Activated B cell treated with CpG ODN at 0.5 μM for 24 hours (primary cell): Measurements from ENCODE around the gene HAUS3. TPM values are rescaled to one million over a fixed set of nuclear protein-coding genes. Genes with fewer than 3 reads are reported as not detected.

Experiments
- ATAC-seq: fragments of 200-7000 bp; cut with Tn5 transposase; one replicate; pipeline ENCODE4 v1.10.0; 2021; ENCODE audit warnings: low read depth, mild to moderate bottlenecking, moderate library complexity
- CTCF ChIA-PET: fragments of 350-600 bp; sonication (Branson Sonifier 250); formaldehyde crosslinking; loops from one replicate; lab custom pipeline; 2021; ENCODE audit warnings: antibody characterized with exemption; lab: Charles Lee
- POLR2A ChIA-PET: fragments of 350-600 bp; sonication (Branson Sonifier 250); formaldehyde crosslinking; loops from one replicate; lab custom pipeline; 2021; ENCODE audit warnings: antibody characterized with exemption; lab: Charles Lee
- DNase-seq: peaks from one replicate; pipeline ENCODE4 v3.0.0; 2022
- H3K27ac Mint-ChIP-seq: one replicate; pipeline ENCODE4 v1.8.0; 2020; ENCODE audit warnings: mixed read lengths
- H3K27me3 Mint-ChIP-seq: one replicate; pipeline ENCODE4 v1.8.0; 2021; ENCODE audit warnings: mixed read lengths
- H3K36me3 Mint-ChIP-seq: one replicate; pipeline ENCODE4 v1.8.0; 2021; ENCODE audit warnings: low read depth, mixed read lengths
- H3K4me1 Mint-ChIP-seq: one replicate; pipeline ENCODE4 v1.8.0; 2021; ENCODE audit warnings: mixed read lengths
- H3K4me3 Mint-ChIP-seq: one replicate; pipeline ENCODE4 v1.8.0; 2020; ENCODE audit warnings: mild to moderate bottlenecking, mixed read lengths
- H3K9me3 Mint-ChIP-seq: one replicate; pipeline ENCODE4 v1.8.0; 2020; ENCODE audit warnings: mixed read lengths
- intact Hi-C: fragments of 100-400 bp; cut with micrococcal nuclease; formaldehyde crosslinking; loops from one replicate; pipeline ENCODE4 v1.15.1; 2024
- total RNA-seq: library from RNA; stranded (reverse); gene quantifications from 2 replicates; pipeline ENCODE4 v1.2.3, GENCODE V29; 2022
- TF ChIP-seq, protein P1 (sequence below): fragments of 200-600 bp; IDR thresholded peaks from one replicate; pipeline ENCODE4 v1.8.0; 2022; ENCODE audit warnings: antibody characterized with exemption, mild to moderate bottlenecking

HAUS3 gene
- total RNA-seq, 1 donor from 2014 or later, result 17.9 TPM

DNA sequence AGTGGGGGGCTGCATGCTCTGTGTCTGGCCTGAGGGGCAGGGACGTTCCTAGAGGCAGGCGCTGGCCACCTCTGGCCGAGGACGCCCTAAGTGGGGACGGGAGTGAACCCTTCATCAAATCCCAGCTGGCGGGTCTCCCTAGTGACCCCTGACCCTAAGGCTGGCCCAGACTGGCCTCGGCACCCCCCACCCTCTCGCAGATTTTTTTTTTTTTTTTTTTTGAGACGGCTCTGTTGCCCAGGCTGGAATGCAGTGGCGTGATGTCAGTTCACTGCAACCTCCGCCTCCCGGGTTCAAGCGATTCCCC, 21.0 kb upstream of the HAUS3 start:
- Mint-ChIP-seq H3K27me3 (no peaks in the 10 kb centered on the region), H3K4me1 (peaks cover 16% of the 10 kb centered on the region), H3K9me3 (no peaks in the 10 kb centered on the region), H3K27ac (peak overlapping the region; percentile 85), H3K36me3 (peaks cover 2% of the 10 kb centered on the region), H3K4me3 (peak overlapping the region; percentile 78)
- intact Hi-C loops, result loop anchor here (1.0 to 5.0 kb wide), 11 partner anchors 19 to 811 kb away; partner anchors contain the start of genes FAM193A, GRK4, HAUS3 and HTT
- CTCF ChIA-PET, result no interaction called here
- POLR2A ChIA-PET, result interaction anchor here (0.7 to 2.7 kb wide), 10 partner anchors 19 to 235 kb away, joined by 4 to 36 read pairs (median 11); partner anchors contain the start of genes HAUS3 and POLN
- TF ChIP-seq, protein P1, sequence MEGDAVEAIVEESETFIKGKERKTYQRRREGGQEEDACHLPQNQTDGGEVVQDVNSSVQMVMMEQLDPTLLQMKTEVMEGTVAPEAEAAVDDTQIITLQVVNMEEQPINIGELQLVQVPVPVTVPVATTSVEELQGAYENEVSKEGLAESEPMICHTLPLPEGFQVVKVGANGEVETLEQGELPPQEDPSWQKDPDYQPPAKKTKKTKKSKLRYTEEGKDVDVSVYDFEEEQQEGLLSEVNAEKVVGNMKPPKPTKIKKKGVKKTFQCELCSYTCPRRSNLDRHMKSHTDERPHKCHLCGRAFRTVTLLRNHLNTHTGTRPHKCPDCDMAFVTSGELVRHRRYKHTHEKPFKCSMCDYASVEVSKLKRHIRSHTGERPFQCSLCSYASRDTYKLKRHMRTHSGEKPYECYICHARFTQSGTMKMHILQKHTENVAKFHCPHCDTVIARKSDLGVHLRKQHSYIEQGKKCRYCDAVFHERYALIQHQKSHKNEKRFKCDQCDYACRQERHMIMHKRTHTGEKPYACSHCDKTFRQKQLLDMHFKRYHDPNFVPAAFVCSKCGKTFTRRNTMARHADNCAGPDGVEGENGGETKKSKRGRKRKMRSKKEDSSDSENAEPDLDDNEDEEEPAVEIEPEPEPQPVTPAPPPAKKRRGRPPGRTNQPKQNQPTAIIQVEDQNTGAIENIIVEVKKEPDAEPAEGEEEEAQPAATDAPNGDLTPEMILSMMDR, result no peak
- DNase-seq (no peak), ATAC-seq (no peak)

DNA sequence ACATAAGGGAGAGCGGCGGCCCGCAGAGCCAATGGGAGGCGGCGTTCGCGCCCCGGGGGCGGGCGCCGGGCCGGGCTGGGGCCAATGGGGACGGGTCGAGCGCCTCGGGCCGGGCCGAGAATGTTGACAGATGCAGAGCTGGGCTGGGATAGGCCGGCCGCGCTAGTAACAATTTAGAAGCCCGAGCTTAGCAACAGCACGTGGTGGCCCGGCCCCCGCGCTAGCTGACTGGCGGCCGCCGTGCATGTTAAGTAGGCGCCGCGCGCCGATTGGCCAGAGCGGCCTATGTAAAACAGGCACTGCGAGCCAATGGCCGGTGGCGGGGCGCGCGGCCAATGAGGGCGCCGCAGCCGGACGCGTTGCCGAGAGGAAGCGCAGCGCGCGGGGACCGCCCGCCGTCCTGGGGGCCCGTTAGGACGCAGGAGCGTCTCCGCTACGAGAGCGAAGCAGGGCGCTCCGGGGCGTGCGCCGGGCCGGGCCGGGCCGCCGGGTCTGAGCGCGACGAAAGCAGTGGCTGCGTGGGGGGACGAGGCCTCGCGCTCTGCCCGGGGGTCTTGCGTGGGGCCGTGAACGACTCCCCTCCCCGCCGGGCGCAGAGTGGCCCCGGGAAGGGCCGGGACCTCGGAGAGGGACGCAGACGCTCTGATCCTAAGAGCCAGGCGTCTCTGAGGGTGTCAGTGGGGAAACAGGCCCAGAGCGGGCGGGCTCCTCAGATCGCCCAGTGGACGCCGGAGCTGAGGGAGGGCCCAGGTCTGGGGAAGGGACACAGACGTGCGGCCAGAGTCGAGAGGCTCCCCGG, 20.4 kb upstream of the HAUS3 start:
- ATAC-seq (peak; percentile 89), DNase-seq (peak; percentile 95)
- Mint-ChIP-seq H3K4me3 (peak overlapping the region; percentile 78), H3K9me3 (no peaks in the 10 kb centered on the region), H3K36me3 (peaks cover 5% of the 10 kb centered on the region), H3K27me3 (no peaks in the 10 kb centered on the region), H3K4me1 (peaks cover 18% of the 10 kb centered on the region), H3K27ac (peak overlapping the region; percentile 85)
- TF ChIP-seq, protein P1, result no peak
- POLR2A ChIA-PET, result interaction anchor here (0.6 to 2.7 kb wide), 21 partner anchors 11 to 550 kb away, joined by 3 to 36 read pairs (median 6); partner anchors contain the start of genes CFAP99, HAUS3, NELFA and POLN
- intact Hi-C loops, result loop anchor here (1.0 to 5.0 kb wide), 11 partner anchors 20 to 812 kb away; partner anchors contain the start of genes FAM193A, GRK4, HAUS3 and HTT
- CTCF ChIA-PET, result interaction anchor here (0.9 kb wide), 1 partner anchor 206 kb away, joined by 3 read pairs; no protein-coding TSS in a partner anchor

DNA sequence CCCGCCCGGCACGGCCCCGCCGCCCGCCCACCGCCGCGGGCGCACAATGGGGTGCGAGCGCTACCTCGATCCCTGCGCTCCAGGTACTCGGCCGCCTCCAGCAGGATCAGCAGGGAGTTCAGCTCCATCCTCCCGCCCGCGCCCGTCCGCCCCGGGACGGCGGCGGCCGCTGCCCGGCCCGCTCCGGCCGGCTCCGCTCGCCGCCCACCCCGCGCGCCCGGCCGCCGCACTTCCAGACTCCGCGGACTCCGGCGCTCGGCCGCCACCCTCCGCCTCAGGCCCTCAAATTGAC, 19.9 kb upstream of the HAUS3 start, which contains the start of gene MXD4:
MXD4 (minus strand) TSS at position 257 of the 292 bp plus-strand sequence; CDS start at position 128, 129 bp downstream.
- Mint-ChIP-seq H3K27me3 (no peaks in the 10 kb centered on the region), H3K36me3 (peaks cover 8% of the 10 kb centered on the region), H3K4me3 (peak within 1 kb of the TSS; percentile 78), H3K4me1 (peaks cover 23% of the 10 kb centered on the region), H3K27ac (peak within 1 kb of the TSS; percentile 85), H3K9me3 (no peaks in the 10 kb centered on the region)
- TF ChIP-seq, protein P1, result no peak
- intact Hi-C loops, result loop anchor here (1.0 to 5.0 kb wide), 11 partner anchors 19 to 813 kb away; partner anchors contain the start of genes FAM193A, GRK4, HAUS3 and HTT
- POLR2A ChIA-PET, result interaction anchor here (0.6 to 2.7 kb wide), 18 partner anchors 11 to 550 kb away, joined by 3 to 36 read pairs (median 7); partner anchors contain the start of genes CFAP99, HAUS3, POLN and RNF4
- ATAC-seq, result no peak
- CTCF ChIA-PET, result interaction anchor here (0.9 kb wide), 1 partner anchor 207 kb away, joined by 3 read pairs; no protein-coding TSS in a partner anchor
- DNase-seq, result no peak

DNA sequence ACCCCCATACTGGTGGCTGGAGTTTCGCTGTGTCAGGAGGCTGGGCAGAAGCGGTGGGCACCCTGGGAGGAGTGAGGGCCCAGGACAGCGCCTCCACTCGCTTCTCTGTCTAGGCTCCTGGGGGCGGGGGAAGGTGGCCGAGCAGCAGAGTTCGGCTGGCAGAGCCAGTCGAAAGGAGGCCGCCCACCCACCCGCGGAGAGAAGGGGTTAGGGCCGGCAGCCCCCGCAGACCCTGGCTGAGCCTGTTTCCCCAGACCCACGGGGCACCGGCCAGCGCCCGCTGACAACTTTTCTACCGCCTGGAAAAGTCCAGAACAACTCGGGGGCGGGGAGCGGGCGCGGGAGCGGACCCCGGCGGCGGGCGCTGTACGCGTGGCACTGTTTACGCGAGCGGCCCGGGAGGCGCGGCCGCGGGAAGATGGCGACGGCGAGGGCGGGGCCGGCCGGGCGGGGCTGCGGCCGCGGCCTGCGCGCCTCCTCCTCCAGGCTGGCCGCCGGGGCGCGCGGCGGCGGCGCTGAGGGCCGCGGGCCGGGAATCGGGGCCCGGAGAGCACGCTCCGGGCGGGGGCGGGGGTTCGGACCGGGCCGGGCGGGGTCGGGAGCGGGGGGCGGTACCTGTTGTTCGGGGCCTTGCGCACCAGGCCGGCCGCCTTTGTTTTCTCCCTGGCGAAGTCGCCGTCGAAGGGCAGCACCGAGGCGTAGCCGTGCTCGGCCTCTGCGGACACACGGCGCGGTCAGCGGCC, 19.4 kb upstream of the HAUS3 start:
- peak; percentile 64 for DNase-seq
- Mint-ChIP-seq H3K4me3 (peak overlapping the region; percentile 78), H3K36me3 (peaks cover 10% of the 10 kb centered on the region), H3K27me3 (no peaks in the 10 kb centered on the region), H3K27ac (peak overlapping the region; percentile 61), H3K9me3 (no peaks in the 10 kb centered on the region), H3K4me1 (peaks cover 25% of the 10 kb centered on the region)
- intact Hi-C loops, result loop anchor here (5.0 kb wide), 3 partner anchors 36 to 254 kb away; partner anchors contain the start of gene NELFA
- TF ChIP-seq, protein P1, result no peak
- peak; percentile 11 for ATAC-seq
- ChIA-PET CTCF (no interaction called here), POLR2A (interaction anchor here (1.0 to 2.7 kb wide), 9 partner anchors 19 to 549 kb away, joined by 3 to 36 read pairs (median 10); partner anchors contain the start of genes HAUS3, POLN, RNF4 and SLBP)
